HG02798 (cell line): ENCODE results near the gene TPSG1.
"Not testable (repeated sequence)": the region's sequence is repeated elsewhere in the genome, so short reads cannot be mapped to it uniquely, and the experiment has no call there.

ENCODE experiments used
- ATAC-seq: cut with Tn5 transposase; IDR thresholded peaks from one replicate; pipeline ENCODE4 v1.9.1; 2021; ENCODE audit warnings: mild to moderate bottlenecking; ENCODE audit not compliant: unreplicated experiment, poor library complexity

Gene TPSG1

GRCh38 chr16:1232049-1232748, 7.1 kb upstream of the TPSG1 start:
- not testable (repeated sequence) for ATAC-seq

- ATAC-seq, result not testable (repeated sequence)
Observed at GRCh38 chr16:1231301-1231700, 6.2 kb upstream of the TPSG1 start.

- ATAC-seq, result not testable (repeated sequence)
Observed at GRCh38 chr16:1230471-1231212, 5.6 kb upstream of the TPSG1 start.

- ATAC-seq, result not testable (repeated sequence)
Observed at GRCh38 chr16:1230084-1230470, 5.0 kb upstream of the TPSG1 start, which contains the start of gene TPSB2. Gene TPSB2, minus strand, starts transcription at chr16:1230184. Its CDS starts 233 bp downstream, at chr16:1229951.

- not testable (repeated sequence) for ATAC-seq
Observed at GRCh38 chr16:1229476-1229875, 4.4 kb upstream of the TPSG1 start.

GRCh38 chr16:1228227-1228626, 3.2 kb upstream of the TPSG1 start:
- ATAC-seq, result not testable (repeated sequence)

GRCh38 chr16:1226692-1227091, 1.6 kb upstream of the TPSG1 start:
- ATAC-seq, result not testable (repeated sequence)

- ATAC-seq, result not testable (repeated sequence)
Observed at GRCh38 chr16:1225728-1226311, 752 bp upstream of the TPSG1 start.

- ATAC-seq, result no peak
Observed at GRCh38 chr16:1224558-1224957, 510 bp downstream of the TPSG1 start.

- ATAC-seq, result no peak
Observed at GRCh38 chr16:1223355-1224214, 1.5 kb downstream of the TPSG1 start.

- no peak for ATAC-seq
Observed at GRCh38 chr16:1222553-1223354, 2.3 kb downstream of the TPSG1 start.

- ATAC-seq, result no peak
Observed at GRCh38 chr16:1221628-1222552, 3.2 kb downstream of the TPSG1 start.

- ATAC-seq, result no peak
Observed at GRCh38 chr16:1220841-1221627, 4.0 kb downstream of the TPSG1 start.

GRCh38 chr16:1220098-1220728, 4.9 kb downstream of the TPSG1 start:
- no peak for ATAC-seq

GRCh38 chr16:1218930-1219611, 6.0 kb downstream of the TPSG1 start:
- ATAC-seq, result no peak

- no peak for ATAC-seq
Observed at GRCh38 chr16:1218061-1218929, 6.8 kb downstream of the TPSG1 start.
